NCI-H345 treated with DMSO at 0.1 percent for 48 hours (cell line): ENCODE measurements around the gene CTU1.

Experiments
- DNase-seq: peaks from one replicate; lab custom pipeline; 2025; ENCODE audit not compliant: unreplicated experiment; lab: John Stamatoyannopoulos, UW

The CTU1 gene

GRCh38 chr19:51135004-51135403 lies 26.8 kb upstream of the CTU1 start:
- DNase-seq, result no peak

- no peak for DNase-seq
Measured at GRCh38 chr19:51131780-51132680, 23.8 kb upstream of the CTU1 start.

- no peak for DNase-seq
Measured at GRCh38 chr19:51129716-51130115, 21.5 kb upstream of the CTU1 start.

- DNase-seq, result no peak
Measured at GRCh38 chr19:51128227-51128626, 20.0 kb upstream of the CTU1 start.

- DNase-seq, result no peak
Measured at GRCh38 chr19:51127755-51128154, 19.5 kb upstream of the CTU1 start.

GRCh38 chr19:51127032-51127431 lies 18.8 kb upstream of the CTU1 start:
- no peak for DNase-seq

GRCh38 chr19:51125421-51126075 lies 17.3 kb upstream of the CTU1 start:
- no peak for DNase-seq

GRCh38 chr19:51124729-51125128 lies 16.5 kb upstream of the CTU1 start, which contains the start of gene SIGLEC9:
Gene SIGLEC9, plus strand, starts transcription at chr19:51124906. Its CDS starts 69 bp downstream, at chr19:51124975.
- no peak for DNase-seq

- no peak for DNase-seq
Measured at GRCh38 chr19:51124216-51124615, 16.0 kb upstream of the CTU1 start.

GRCh38 chr19:51123802-51124201 lies 15.6 kb upstream of the CTU1 start:
- DNase-seq, result no peak

GRCh38 chr19:51123381-51123800 lies 15.2 kb upstream of the CTU1 start:
- DNase-seq, result no peak

- DNase-seq, result no peak
Measured at GRCh38 chr19:51122112-51122981, 14.1 kb upstream of the CTU1 start.

- no peak for DNase-seq
Measured at GRCh38 chr19:51121257-51121656, 13.0 kb upstream of the CTU1 start.

- no peak for DNase-seq
Measured at GRCh38 chr19:51120160-51120559, 12.0 kb upstream of the CTU1 start.

- no peak for DNase-seq
Measured at GRCh38 chr19:51119611-51120010, 11.4 kb upstream of the CTU1 start.

GRCh38 chr19:51119101-51119500 lies 10.9 kb upstream of the CTU1 start:
- no peak for DNase-seq

- no peak for DNase-seq
Measured at GRCh38 chr19:51116736-51117286, 8.6 kb upstream of the CTU1 start.

- no peak for DNase-seq
Measured at GRCh38 chr19:51114087-51114729, 6.0 kb upstream of the CTU1 start.

GRCh38 chr19:51111606-51112005 lies 3.4 kb upstream of the CTU1 start:
- no peak for DNase-seq

- no peak for DNase-seq
Measured at GRCh38 chr19:51110666-51110971, 2.4 kb upstream of the CTU1 start.

GRCh38 chr19:51108805-51109146 lies 567 bp upstream of the CTU1 start:
- DNase-seq, result no peak
